DND-41 (cell line): Measurements from ENCODE around the gene RGL1.
"Not testable (repeated sequence)": the region's sequence is repeated elsewhere in the genome, so short reads cannot be mapped to it uniquely, and the experiment has no call there.

Source experiments
- EZH2 ChIP-seq: IDR thresholded peaks from 3 replicates; pipeline ENCODE4 v1.6.1; 2012; ENCODE audit warnings: borderline replicate concordance, low read depth, mild to moderate bottlenecking, moderate library complexity, low read length, inconsistent platforms; ENCODE audit not compliant: severe bottlenecking
- TF ChIP-seq, protein P1 (sequence below): IDR thresholded peaks from 2 replicates; pipeline ENCODE4 v1.5.1; 2012; ENCODE audit warnings: borderline replicate concordance, low read length, moderate library complexity, mild to moderate bottlenecking; ENCODE audit not compliant: poor library complexity, severe bottlenecking; ENCODE audit errors: extremely low read depth

GRCh38 chr1:183762856-183763255, 42.1 kb upstream of the RGL1 start:
- TF ChIP-seq, protein P1, sequence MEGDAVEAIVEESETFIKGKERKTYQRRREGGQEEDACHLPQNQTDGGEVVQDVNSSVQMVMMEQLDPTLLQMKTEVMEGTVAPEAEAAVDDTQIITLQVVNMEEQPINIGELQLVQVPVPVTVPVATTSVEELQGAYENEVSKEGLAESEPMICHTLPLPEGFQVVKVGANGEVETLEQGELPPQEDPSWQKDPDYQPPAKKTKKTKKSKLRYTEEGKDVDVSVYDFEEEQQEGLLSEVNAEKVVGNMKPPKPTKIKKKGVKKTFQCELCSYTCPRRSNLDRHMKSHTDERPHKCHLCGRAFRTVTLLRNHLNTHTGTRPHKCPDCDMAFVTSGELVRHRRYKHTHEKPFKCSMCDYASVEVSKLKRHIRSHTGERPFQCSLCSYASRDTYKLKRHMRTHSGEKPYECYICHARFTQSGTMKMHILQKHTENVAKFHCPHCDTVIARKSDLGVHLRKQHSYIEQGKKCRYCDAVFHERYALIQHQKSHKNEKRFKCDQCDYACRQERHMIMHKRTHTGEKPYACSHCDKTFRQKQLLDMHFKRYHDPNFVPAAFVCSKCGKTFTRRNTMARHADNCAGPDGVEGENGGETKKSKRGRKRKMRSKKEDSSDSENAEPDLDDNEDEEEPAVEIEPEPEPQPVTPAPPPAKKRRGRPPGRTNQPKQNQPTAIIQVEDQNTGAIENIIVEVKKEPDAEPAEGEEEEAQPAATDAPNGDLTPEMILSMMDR, result not testable (repeated sequence)
- TF ChIP-seq EZH2, result not testable (repeated sequence)
